Calu3 (cell line): ENCODE results near the gene CCL4. TPM values are rescaled to one million over a fixed set of nuclear protein-coding genes. Genes with fewer than 3 reads are reported as not detected.

Source experiments
- total RNA-seq: library from RNA; stranded (reverse); gene quantifications from 2 replicates; pipeline ENCODE4 v1.2.3, GENCODE V29; 2022

The CCL4 gene
- total RNA-seq, 1 experiment from 2014 or later = not detected

Other genes with a start within 250 kb of the CCL4 start
- not detected in 2 replicates for gene HEATR9, start 234.9 kb upstream of the CCL4 start, total RNA-seq
- 7.0 and 28.7 TPM in 2 replicates for gene CCL5, start 223.5 kb upstream of the CCL4 start, total RNA-seq
- 6.2 and 6.5 TPM in 2 replicates for gene RDM1, start 173.1 kb upstream of the CCL4 start, total RNA-seq
- not detected in 2 replicates for gene LYZL6, start 160.1 kb upstream of the CCL4 start, total RNA-seq
- not detected in 2 replicates for gene CCL16, start 122.3 kb upstream of the CCL4 start, total RNA-seq
- gene CCL14, start 117.1 kb upstream of the CCL4 start, total RNA-seq = not detected in 2 replicates
- 0.42 TPM in 1 of 2 replicates, not detected in the other for gene CCL15, start 102.3 kb upstream of the CCL4 start, total RNA-seq
- not detected in 2 replicates for gene CCL23, start 85.9 kb upstream of the CCL4 start, total RNA-seq
- not detected in 2 replicates for gene CCL18, start 39.6 kb upstream of the CCL4 start, total RNA-seq
- gene CCL3, start 13.7 kb upstream of the CCL4 start, total RNA-seq = not detected in 2 replicates
- gene TBC1D3B, start 72.8 kb downstream of the CCL4 start, total RNA-seq = 71.6 and 73.5 TPM in 2 replicates
- not detected in 2 replicates for gene CCL3L1, start 92.9 kb downstream of the CCL4 start, total RNA-seq
- not detected in 2 replicates for gene CCL4L2, start 107.2 kb downstream of the CCL4 start, total RNA-seq
- gene TBC1D3I, start 160.7 kb downstream of the CCL4 start, total RNA-seq = 2.1 and 3.3 TPM in 2 replicates
- not detected in 2 replicates for gene TBC1D3G, start 220.1 kb downstream of the CCL4 start, total RNA-seq